ENCODE measurements around the gene C1orf159.

GRCh38 chr1:1153874-1154273, 38.0 kb upstream of the C1orf159 start:
- no peak for TF ChIP-seq EZH2 (IDR thresholded peaks at IDR 0.05; ENCODE audit: insufficient read depth, poor library complexity, severe bottlenecking)
- no peak for TF ChIP-seq EZH2phosphoT487 (IDR thresholded peaks at IDR 0.05; ENCODE audit: insufficient read depth, low read depth)
